ENCODE results near the gene RPL39. TPM values are rescaled to one million over a fixed set of nuclear protein-coding genes. Genes with fewer than 3 reads are reported as not detected.

Gene RPL39
- total and polyA plus RNA-seq, 2 of the 8 experiments (the other 6 are each of a cell fraction or from before 2014, with no cell fraction given) = 1,942 to 2,394 TPM

DNA sequence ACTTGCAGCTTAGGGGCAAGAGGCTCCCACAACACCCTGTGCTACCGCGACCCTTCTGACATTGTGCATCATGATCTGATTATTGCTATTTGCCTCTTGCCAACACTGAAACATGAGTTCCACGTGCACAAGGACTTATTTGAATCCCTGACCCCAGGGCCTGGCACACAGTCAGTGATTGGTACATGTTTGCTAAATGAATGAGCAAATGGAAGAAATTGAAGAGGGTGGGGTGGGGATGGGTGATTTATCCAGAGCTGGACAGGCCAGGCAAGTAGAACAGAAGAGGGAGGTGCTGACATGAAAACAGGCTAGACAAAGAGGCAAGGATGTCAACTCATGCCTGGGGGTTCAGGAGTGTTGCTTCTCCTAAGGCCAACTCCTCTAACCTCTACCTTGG is 24.9 kb upstream of the RPL39 start (continued):
- TF ChIP-seq, protein P1, sequence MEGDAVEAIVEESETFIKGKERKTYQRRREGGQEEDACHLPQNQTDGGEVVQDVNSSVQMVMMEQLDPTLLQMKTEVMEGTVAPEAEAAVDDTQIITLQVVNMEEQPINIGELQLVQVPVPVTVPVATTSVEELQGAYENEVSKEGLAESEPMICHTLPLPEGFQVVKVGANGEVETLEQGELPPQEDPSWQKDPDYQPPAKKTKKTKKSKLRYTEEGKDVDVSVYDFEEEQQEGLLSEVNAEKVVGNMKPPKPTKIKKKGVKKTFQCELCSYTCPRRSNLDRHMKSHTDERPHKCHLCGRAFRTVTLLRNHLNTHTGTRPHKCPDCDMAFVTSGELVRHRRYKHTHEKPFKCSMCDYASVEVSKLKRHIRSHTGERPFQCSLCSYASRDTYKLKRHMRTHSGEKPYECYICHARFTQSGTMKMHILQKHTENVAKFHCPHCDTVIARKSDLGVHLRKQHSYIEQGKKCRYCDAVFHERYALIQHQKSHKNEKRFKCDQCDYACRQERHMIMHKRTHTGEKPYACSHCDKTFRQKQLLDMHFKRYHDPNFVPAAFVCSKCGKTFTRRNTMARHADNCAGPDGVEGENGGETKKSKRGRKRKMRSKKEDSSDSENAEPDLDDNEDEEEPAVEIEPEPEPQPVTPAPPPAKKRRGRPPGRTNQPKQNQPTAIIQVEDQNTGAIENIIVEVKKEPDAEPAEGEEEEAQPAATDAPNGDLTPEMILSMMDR (IDR thresholded peaks at IDR 0.05; ENCODE audit: control extremely low read depth in 1 of 3, insufficient read depth in 1 of 3, low read depth in 1 of 3, low read length in 3 of 3) = no peak
- TF ChIP-seq, protein P2, sequence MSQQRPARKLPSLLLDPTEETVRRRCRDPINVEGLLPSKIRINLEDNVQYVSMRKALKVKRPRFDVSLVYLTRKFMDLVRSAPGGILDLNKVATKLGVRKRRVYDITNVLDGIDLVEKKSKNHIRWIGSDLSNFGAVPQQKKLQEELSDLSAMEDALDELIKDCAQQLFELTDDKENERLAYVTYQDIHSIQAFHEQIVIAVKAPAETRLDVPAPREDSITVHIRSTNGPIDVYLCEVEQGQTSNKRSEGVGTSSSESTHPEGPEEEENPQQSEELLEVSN (IDR thresholded peaks at IDR 0.05) = no peak
- TF ChIP-seq HDAC2 (IDR thresholded peaks at IDR 0.05; ENCODE audit: borderline replicate concordance in 1 of 2, low read depth in 2 of 2, low read length in 2 of 2) (no peak), JUN (IDR thresholded peaks at IDR 0.05; ENCODE audit: low read depth, low read length) (no peak), ZNF274 (IDR thresholded peaks at IDR 0.05; ENCODE audit: borderline replicate concordance, extremely low read depth, low read length) (no peak), TAF7 (optimal IDR thresholded peaks at IDR 0.05; ENCODE audit: borderline replicate concordance, low read depth, low read length) (no peak)
